ENCODE data around the gene RHCG.

The RHCG gene

DNA sequence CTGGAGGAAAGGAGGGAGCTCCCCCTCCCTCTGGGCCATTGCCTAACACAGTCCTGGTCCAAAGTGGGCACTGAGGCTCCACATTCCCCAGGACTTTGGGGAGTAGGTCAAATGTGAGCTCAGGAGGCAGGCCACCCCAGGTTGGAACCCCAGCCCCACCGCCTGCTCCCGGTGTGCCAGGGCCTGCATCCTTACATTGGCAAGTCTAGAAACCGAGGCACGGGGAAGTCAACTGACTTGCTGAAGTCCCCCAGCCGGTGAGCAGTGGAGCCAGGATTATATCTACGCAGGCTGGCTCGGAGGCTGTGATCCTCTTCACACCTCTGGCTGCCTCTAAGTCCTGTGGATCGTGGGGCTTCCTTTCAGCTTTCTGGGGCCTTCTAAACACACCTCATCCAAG is 48.7 kb downstream of the RHCG start:
- TF ChIP-seq MYC (IDR thresholded peaks at IDR 0.05; ENCODE audit: low read depth, low read length) (no peak), POLR2A (IDR thresholded peaks at IDR 0.05; ENCODE audit: extremely low read depth, insufficient read length) (no peak)
- TF ChIP-seq, protein P1, sequence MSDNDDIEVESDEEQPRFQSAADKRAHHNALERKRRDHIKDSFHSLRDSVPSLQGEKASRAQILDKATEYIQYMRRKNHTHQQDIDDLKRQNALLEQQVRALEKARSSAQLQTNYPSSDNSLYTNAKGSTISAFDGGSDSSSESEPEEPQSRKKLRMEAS (IDR thresholded peaks at IDR 0.05; ENCODE audit: low read depth, low read length): no peak
- TF ChIP-seq, protein P2, sequence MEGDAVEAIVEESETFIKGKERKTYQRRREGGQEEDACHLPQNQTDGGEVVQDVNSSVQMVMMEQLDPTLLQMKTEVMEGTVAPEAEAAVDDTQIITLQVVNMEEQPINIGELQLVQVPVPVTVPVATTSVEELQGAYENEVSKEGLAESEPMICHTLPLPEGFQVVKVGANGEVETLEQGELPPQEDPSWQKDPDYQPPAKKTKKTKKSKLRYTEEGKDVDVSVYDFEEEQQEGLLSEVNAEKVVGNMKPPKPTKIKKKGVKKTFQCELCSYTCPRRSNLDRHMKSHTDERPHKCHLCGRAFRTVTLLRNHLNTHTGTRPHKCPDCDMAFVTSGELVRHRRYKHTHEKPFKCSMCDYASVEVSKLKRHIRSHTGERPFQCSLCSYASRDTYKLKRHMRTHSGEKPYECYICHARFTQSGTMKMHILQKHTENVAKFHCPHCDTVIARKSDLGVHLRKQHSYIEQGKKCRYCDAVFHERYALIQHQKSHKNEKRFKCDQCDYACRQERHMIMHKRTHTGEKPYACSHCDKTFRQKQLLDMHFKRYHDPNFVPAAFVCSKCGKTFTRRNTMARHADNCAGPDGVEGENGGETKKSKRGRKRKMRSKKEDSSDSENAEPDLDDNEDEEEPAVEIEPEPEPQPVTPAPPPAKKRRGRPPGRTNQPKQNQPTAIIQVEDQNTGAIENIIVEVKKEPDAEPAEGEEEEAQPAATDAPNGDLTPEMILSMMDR (IDR thresholded peaks at IDR 0.05; ENCODE audit: low read depth, low read length): no peak
- no peak overlapping the region for H3K4me3 ChIP-seq (ENCODE audit: low read depth, low read length)
- DNase-seq (ENCODE audit: low read depth): no peak

DNA sequence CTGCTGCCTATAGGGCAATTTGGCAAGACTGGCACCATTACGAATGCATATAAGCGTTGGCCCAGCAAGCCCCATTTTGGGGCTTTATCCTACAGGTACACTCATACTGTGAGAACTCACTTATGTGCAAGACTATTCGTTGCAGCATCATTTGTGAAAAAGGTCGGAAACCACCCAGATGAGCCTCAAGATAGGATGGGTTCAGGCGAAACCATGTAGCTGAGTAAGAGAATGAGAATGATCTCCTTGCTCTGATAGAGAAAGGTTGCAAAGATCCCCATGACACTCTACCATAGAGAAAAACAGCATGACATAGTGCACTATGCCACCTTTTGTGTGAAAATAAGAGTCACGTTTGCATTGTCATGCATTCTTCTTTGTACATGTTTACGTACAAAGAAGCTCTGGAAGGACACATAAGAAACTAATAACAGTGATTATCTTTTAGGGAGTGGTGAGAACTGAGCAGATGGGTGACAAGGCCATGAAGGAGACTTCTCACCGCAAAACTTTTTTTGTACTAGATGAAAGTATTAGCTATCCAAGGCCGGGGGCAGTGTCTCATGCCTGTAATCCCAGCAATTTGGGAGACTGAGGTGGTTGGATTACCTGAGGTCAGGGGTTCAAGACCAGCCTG is 50.0 kb downstream of the RHCG start:
- no peak overlapping the region for H3K4me3 ChIP-seq (ENCODE audit: low read depth, low read length)
- DNase-seq (ENCODE audit: low read depth): no peak
- no peak for TF ChIP-seq MYC (IDR thresholded peaks at IDR 0.05; ENCODE audit: low read depth, low read length)
- TF ChIP-seq POLR2A (IDR thresholded peaks at IDR 0.05; ENCODE audit: extremely low read depth, insufficient read length): no peak
- TF ChIP-seq, protein P1 (IDR thresholded peaks at IDR 0.05; ENCODE audit: low read depth, low read length): no peak
- TF ChIP-seq, protein P2 (IDR thresholded peaks at IDR 0.05; ENCODE audit: low read depth, low read length): no peak

DNA sequence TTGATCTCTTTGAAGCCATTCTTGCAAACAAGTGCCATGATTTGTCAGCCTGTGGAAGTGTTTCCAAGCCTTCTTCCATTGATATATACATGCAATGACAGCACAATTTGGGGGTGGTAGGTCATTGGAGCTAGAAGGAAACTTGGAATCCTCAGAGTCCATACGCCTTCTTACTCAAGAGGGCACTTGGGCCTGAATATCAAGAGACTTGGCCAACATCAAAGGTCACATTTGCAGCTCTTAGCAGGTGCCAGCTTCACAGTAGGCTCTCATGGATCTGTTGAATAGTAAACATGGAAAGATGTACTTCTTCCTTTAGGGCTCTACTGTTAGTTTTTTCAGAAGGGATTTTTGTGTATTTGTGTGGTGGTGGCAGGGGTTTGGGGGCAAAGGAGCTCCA is 50.9 kb downstream of the RHCG start:
- H3K4me3 ChIP-seq (ENCODE audit: low read depth, low read length): no peak overlapping the region
- TF ChIP-seq MYC (IDR thresholded peaks at IDR 0.05; ENCODE audit: low read depth, low read length) (no peak), POLR2A (IDR thresholded peaks at IDR 0.05; ENCODE audit: extremely low read depth, insufficient read length) (no peak)
- TF ChIP-seq, protein P1 (IDR thresholded peaks at IDR 0.05; ENCODE audit: low read depth, low read length): no peak
- TF ChIP-seq, protein P2 (IDR thresholded peaks at IDR 0.05; ENCODE audit: low read depth, low read length): no peak
- DNase-seq (ENCODE audit: low read depth): no peak

DNA sequence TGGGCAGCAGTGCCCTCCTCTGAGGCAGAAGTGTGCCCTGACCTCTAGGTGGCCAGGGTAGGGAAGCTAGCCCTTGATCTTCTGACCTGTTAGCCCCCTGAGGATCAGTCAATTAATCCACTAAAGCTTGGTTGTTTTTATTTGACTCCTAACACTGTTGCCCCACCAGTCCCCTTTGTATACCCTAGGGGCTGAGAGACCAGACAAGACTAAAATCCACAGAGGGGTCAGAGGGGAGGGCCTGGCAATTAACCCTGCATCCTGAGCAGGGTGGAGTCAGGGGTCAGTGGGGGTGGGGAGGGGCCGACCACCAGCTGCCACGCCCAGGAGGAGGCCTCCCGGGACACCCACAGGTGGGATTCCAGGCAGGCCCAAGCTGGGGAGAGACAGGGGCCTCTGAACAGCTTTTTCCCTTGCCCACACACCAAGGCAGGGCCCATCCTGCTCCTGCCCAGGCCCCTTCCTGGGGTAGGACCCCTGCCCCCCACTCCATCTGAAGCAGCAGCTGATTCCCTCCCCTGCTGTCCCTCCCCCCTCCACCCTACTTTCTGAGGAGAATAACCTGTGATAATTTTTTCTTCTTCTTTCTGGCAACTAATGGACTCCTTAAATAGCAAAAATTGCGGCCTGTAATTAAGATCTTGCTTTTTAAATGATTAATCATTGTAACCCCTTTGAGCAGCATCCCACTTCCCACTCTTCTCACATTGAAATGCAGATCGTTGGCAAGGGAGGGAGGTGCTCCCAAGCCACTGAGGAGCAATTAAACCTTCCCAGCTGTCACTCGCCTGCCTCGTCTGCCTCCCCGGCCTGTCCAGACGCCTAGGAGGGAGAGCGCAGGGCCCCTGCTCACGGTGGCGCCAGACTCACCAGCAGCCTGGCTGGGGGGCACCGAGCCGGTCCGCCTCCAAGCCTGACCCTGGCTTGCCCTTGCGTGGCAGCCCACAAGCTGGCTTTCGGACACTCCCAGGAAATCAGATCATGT is 51.9 kb downstream of the RHCG start:
- TF ChIP-seq, protein P2 (IDR thresholded peaks at IDR 0.05; ENCODE audit: low read depth, low read length): no peak
- TF ChIP-seq MYC (IDR thresholded peaks at IDR 0.05; ENCODE audit: low read depth, low read length) (no peak), POLR2A (IDR thresholded peaks at IDR 0.05; ENCODE audit: extremely low read depth, insufficient read length) (no peak)
- TF ChIP-seq, protein P1 (IDR thresholded peaks at IDR 0.05; ENCODE audit: low read depth, low read length): no peak
- no peak for DNase-seq (ENCODE audit: low read depth)
- H3K4me3 ChIP-seq (ENCODE audit: low read depth, low read length): no peak overlapping the region

DNA sequence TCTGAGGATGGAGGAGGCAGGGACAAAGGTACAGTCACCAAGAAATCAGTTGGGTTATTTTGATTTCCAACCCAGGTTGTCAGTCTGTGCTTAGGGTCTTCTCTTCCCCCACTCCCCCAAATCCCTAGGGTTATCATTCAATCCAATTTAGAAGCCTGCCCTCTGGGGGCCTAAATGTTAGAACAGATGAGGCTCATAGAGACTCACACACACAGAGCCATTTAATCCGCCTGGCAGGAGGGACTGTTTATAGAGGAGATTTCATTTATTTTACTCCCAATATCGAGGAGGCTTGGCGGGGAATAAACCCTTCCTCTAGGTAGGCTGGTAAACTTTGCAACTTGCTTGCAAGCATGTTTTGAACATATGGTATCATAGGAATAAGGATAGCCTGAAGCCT is 52.8 kb downstream of the RHCG start:
- no peak overlapping the region for H3K4me3 ChIP-seq (ENCODE audit: low read depth, low read length)
- DNase-seq (ENCODE audit: low read depth): no peak
- TF ChIP-seq, protein P2 (IDR thresholded peaks at IDR 0.05; ENCODE audit: low read depth, low read length): no peak
- TF ChIP-seq, protein P1 (IDR thresholded peaks at IDR 0.05; ENCODE audit: low read depth, low read length): no peak
- no peak for TF ChIP-seq POLR2A (IDR thresholded peaks at IDR 0.05; ENCODE audit: extremely low read depth, insufficient read length)
- no peak for TF ChIP-seq MYC (IDR thresholded peaks at IDR 0.05; ENCODE audit: low read depth, low read length)

Measured in NB4 (cell line).